ENCODE results near the gene CATSPER3. TPM values are rescaled to one million over a fixed set of nuclear protein-coding genes. Genes with fewer than 3 reads are reported as not detected.

Gene CATSPER3
- total RNA-seq, 1 experiment from 2014 or later: 0.40 TPM

- TF ChIP-seq EZH2phosphoT487 (IDR thresholded peaks at IDR 0.05; ENCODE audit: borderline replicate concordance, low read length): no peak
- TF ChIP-seq EZH2 (IDR thresholded peaks at IDR 0.05; ENCODE audit: low read length, unreplicated experiment): no peak
- TF ChIP-seq, protein P1, sequence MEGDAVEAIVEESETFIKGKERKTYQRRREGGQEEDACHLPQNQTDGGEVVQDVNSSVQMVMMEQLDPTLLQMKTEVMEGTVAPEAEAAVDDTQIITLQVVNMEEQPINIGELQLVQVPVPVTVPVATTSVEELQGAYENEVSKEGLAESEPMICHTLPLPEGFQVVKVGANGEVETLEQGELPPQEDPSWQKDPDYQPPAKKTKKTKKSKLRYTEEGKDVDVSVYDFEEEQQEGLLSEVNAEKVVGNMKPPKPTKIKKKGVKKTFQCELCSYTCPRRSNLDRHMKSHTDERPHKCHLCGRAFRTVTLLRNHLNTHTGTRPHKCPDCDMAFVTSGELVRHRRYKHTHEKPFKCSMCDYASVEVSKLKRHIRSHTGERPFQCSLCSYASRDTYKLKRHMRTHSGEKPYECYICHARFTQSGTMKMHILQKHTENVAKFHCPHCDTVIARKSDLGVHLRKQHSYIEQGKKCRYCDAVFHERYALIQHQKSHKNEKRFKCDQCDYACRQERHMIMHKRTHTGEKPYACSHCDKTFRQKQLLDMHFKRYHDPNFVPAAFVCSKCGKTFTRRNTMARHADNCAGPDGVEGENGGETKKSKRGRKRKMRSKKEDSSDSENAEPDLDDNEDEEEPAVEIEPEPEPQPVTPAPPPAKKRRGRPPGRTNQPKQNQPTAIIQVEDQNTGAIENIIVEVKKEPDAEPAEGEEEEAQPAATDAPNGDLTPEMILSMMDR (conservative IDR thresholded peaks at IDR 0.05; ENCODE audit: low read depth, low read length): no peak
- Histone ChIP-seq H3K9ac (ENCODE audit: low read length) (no peak overlapping the region), H4K20me1 (ENCODE audit: low read length) (no peaks in the 10 kb centered on the region), H3K4me2 (ENCODE audit: low read length) (no peak overlapping the region), H3K27me3 (ENCODE audit: low read length) (no peaks in the 10 kb centered on the region), H3K4me3 (ENCODE audit: low read length) (no peak overlapping the region), H3K4me1 (ENCODE audit: insufficient read depth, low read length) (peaks cover 12% of the 10 kb centered on the region), H2AFZ (ENCODE audit: low read length) (no peak overlapping the region), H3F3A (ENCODE audit: low read length, unreplicated experiment) (no peaks in the 10 kb centered on the region), H3K27ac (ENCODE audit: low read length) (no peak overlapping the region), H3K9me2 (replicated peaks; ENCODE audit: low read length) (no peaks in the 10 kb centered on the region), H3K36me3 (ENCODE audit: low read depth, low read length) (no peaks in the 10 kb centered on the region), H3K79me2 (ENCODE audit: low read length) (peaks cover 37% of the 10 kb centered on the region), H3K9me3 (ENCODE audit: low read length) (no peaks in the 10 kb centered on the region)
- POLR2A ChIA-PET (ENCODE audit: unreplicated experiment): no interaction called here
- BruUV-seq (replicated peaks): no TSS peak
- ATAC-seq: no peak
- intact Hi-C loops (cut with micrococcal nuclease): no loop called here
- no peak for DNase-seq
- CTCF ChIA-PET: interaction anchor here (0.6 kb wide), 1 partner anchor 165 kb away, joined by 3 read pairs; no protein-coding TSS in a partner anchor
Observed at GRCh38 chr5:135026645-135027265, 59.0 kb downstream of the CATSPER3 start.

DNA sequence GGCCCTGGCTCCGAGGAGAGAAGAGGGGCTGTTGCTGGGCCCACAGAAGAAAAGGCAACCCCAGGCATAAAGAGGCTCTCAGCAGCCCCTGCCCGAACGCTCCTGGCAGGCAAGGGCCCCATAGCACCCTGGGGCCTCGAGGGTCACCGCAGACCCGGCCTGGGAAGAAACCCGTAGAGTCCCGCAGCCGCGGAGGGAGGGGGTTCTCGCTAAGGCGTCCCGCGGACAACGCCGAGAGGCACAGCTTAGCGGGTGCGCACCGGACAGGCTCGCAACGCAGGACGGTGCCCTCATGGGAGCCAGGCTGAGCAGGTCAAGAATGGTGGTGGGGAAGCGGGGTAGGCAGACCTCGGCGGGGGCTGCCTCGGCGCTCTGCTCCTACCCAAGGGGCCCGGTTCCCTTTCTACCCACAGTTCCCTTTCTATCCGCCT lies 59.6 kb downstream of the CATSPER3 start:
- TF ChIP-seq, protein P1 (conservative IDR thresholded peaks at IDR 0.05; ENCODE audit: low read depth, low read length): no peak
- no peak for TF ChIP-seq EZH2phosphoT487 (IDR thresholded peaks at IDR 0.05; ENCODE audit: borderline replicate concordance, low read length)
- TF ChIP-seq EZH2 (IDR thresholded peaks at IDR 0.05; ENCODE audit: low read length, unreplicated experiment): no peak
- H3F3A ChIP-seq (ENCODE audit: low read length, unreplicated experiment): no peaks in the 10 kb centered on the region
- no peak overlapping the region for H3K9ac ChIP-seq (ENCODE audit: low read length)
- intact Hi-C loops (cut with micrococcal nuclease): no loop called here
- DNase-seq (no peak), ATAC-seq (no peak)
- peaks cover 42% of the 10 kb centered on the region for H3K79me2 ChIP-seq (ENCODE audit: low read length)
- no peak overlapping the region for H3K4me2 ChIP-seq (ENCODE audit: low read length)
- no peak overlapping the region for H3K4me3 ChIP-seq (ENCODE audit: low read length)
- H3K9me3 ChIP-seq (ENCODE audit: low read length): no peaks in the 10 kb centered on the region
- H3K9me2 ChIP-seq (replicated peaks; ENCODE audit: low read length): no peaks in the 10 kb centered on the region
- H2AFZ ChIP-seq (ENCODE audit: low read length): no peak overlapping the region
- CTCF ChIA-PET: no interaction called here
- peaks cover 13% of the 10 kb centered on the region for H3K4me1 ChIP-seq (ENCODE audit: insufficient read depth, low read length)
- no peaks in the 10 kb centered on the region for H3K27me3 ChIP-seq (ENCODE audit: low read length)
- H4K20me1 ChIP-seq (ENCODE audit: low read length): no peaks in the 10 kb centered on the region
- no peaks in the 10 kb centered on the region for H3K36me3 ChIP-seq (ENCODE audit: low read depth, low read length)
- POLR2A ChIA-PET (ENCODE audit: unreplicated experiment): no interaction called here
- no peak overlapping the region for H3K27ac ChIP-seq (ENCODE audit: low read length)
- no TSS peak for BruUV-seq (replicated peaks)

All from PC-3 (cell line).